Stimulated activated CD4-positive, alpha-beta T cell treated with anti-CD3 and anti-CD28 coated beads, Interleukin-12 subunit alpha, Interleukin-12 subunit beta, amount 100 ng/mL, for 48 hours (primary cell): Measurements from ENCODE around the gene DDX53.

Experiments used
- DNase-seq, 3 donors: peaks; one replicate each; pipeline ENCODE4 v3.0.0-alpha.2; 2020; ENCODE audit warnings: low read depth in 2 of 3, low spot score in 1 of 3

Gene DDX53

GRCh38 chrX:22999696-23000223 is at the start of gene DDX53:
TSS of gene DDX53 (plus strand) at chrX:22999960. CDS start at chrX:23000058, 98 bp downstream.
- no peak for DNase-seq

GRCh38 chrX:22950269-22951266 is 49.2 kb upstream of the DDX53 start:
- DNase-seq = no peak

- DNase-seq = no peak
These were observed 47.8 kb upstream of the DDX53 start for GRCh38 chrX:22952010-22952409.

- DNase-seq = no peak
These were observed 41.5 kb upstream of the DDX53 start for GRCh38 chrX:22958250-22958649.

GRCh38 chrX:22959204-22959920 is 40.4 kb upstream of the DDX53 start:
- DNase-seq = no peak

- DNase-seq = no peak
These were observed 36.6 kb upstream of the DDX53 start for GRCh38 chrX:22963196-22963595.

GRCh38 chrX:22968494-22968893 is 31.3 kb upstream of the DDX53 start:
- no peak for DNase-seq

GRCh38 chrX:22969411-22969810 is 30.3 kb upstream of the DDX53 start:
- DNase-seq = no peak

GRCh38 chrX:22970861-22971260 is 28.9 kb upstream of the DDX53 start:
- DNase-seq = no peak

GRCh38 chrX:22974616-22975015 is 25.1 kb upstream of the DDX53 start:
- no peak for DNase-seq

- DNase-seq = no peak
These were observed 24.0 kb upstream of the DDX53 start for GRCh38 chrX:22975786-22976185.

- DNase-seq = no peak
These were observed 13.8 kb upstream of the DDX53 start for GRCh38 chrX:22985958-22986357.

GRCh38 chrX:22987452-22987851 is 12.3 kb upstream of the DDX53 start:
- DNase-seq = no peak

- DNase-seq = no peak
These were observed 3.4 kb downstream of the DDX53 start for GRCh38 chrX:23003116-23003515.

GRCh38 chrX:23008431-23009099 is 8.8 kb downstream of the DDX53 start:
- DNase-seq = no peak

- DNase-seq = no peak
These were observed 12.4 kb downstream of the DDX53 start for GRCh38 chrX:23012162-23012561.

- DNase-seq = no peak
These were observed 12.9 kb downstream of the DDX53 start for GRCh38 chrX:23012636-23013035.

GRCh38 chrX:23013366-23013765 is 13.6 kb downstream of the DDX53 start:
- no peak for DNase-seq

- no peak for DNase-seq
These were observed 31.8 kb downstream of the DDX53 start for GRCh38 chrX:23031600-23031999.

- DNase-seq = no peak
These were observed 35.7 kb downstream of the DDX53 start for GRCh38 chrX:23035493-23035892.

- no peak for DNase-seq
These were observed 46.7 kb downstream of the DDX53 start for GRCh38 chrX:23046443-23046842.
